Panc1 (cell line): ENCODE data around the gene EFCAB11. TPM values are rescaled to one million over a fixed set of nuclear protein-coding genes. Genes with fewer than 3 reads are reported as not detected.

Experiments used
- ATAC-seq: fragments of 200-7000 bp; cut with Tn5 transposase; 2 replicates; pipeline ENCODE4 v1.9.1; 2020; ENCODE audit warnings: mild to moderate bottlenecking, moderate library complexity
- BruUV-seq: library from RNA; stranded (reverse); fragments of 400-500 nt; replicated peaks from 2 replicates; lab custom pipeline; 2021; lab: Mats Ljungman, UMichigan
- CTCF ChIA-PET: fragments of 300-600 bp; sonication (Branson Sonifier 250); formaldehyde crosslinking; loops from one replicate; lab custom pipeline; 2022; ENCODE audit warnings: antibody characterized with exemption; lab: Charles Lee
- POLR2A ChIA-PET: fragments of 300-600 bp; sonication (Branson Sonifier 250); formaldehyde crosslinking; loops from one replicate; lab custom pipeline; 2022; ENCODE audit warnings: antibody characterized with exemption; lab: Charles Lee
- DNase-seq: peaks from one replicate; pipeline ENCODE4 v3.0.0-alpha.2; 2010; ENCODE audit warnings: low read depth, low spot score
- H3K27ac ChIP-seq: 2 replicates; pipeline ENCODE4 v1.5.1; 2011; ENCODE audit warnings: mild to moderate bottlenecking, low read length, inconsistent platforms
- H3K27me3 ChIP-seq: fragments of 200-500 bp; sonication (Bioruptor generic); 2 replicates; pipeline ENCODE4 v1.6.0; 2014; ENCODE audit warnings: low read length, inconsistent platforms; ENCODE audit not compliant: control insufficient read depth, insufficient read depth
- H3K36me3 ChIP-seq: fragments of 200-500 bp; sonication (Bioruptor generic); 2 replicates; pipeline ENCODE4 v1.5.1; 2014; ENCODE audit warnings: inconsistent platforms, mild to moderate bottlenecking, low read length, moderate library complexity; ENCODE audit not compliant: control insufficient read depth, insufficient read depth
- H3K4me1 ChIP-seq: 2 replicates; pipeline ENCODE4 v1.5.1; 2011; ENCODE audit warnings: inconsistent platforms, mild to moderate bottlenecking, low read length, moderate library complexity; ENCODE audit not compliant: control insufficient read depth, insufficient read depth
- H3K4me3 ChIP-seq, 2 experiments: 2 replicates each; pipeline ENCODE4 v1.5.1; 2011 to 2012; ENCODE audit warnings: low read depth in 2 of 2, low read length in 2 of 2, mild to moderate bottlenecking in 2 of 2, inconsistent platforms in 1 of 2, moderate library complexity in 1 of 2
- H3K9me3 ChIP-seq: fragments of 200-500 bp; sonication (Bioruptor generic); 2 replicates; pipeline ENCODE4 v1.5.1; 2014; ENCODE audit warnings: low read depth, mild to moderate bottlenecking, inconsistent platforms, low read length, moderate library complexity; ENCODE audit not compliant: control insufficient read depth, insufficient read depth
- CTCF ChIP-seq: fragments of 450-650 bp; IDR thresholded peaks from 2 replicates; pipeline ENCODE4 v1.5.1; 2017; ENCODE audit warnings: mild to moderate bottlenecking
- POLR2AphosphoS5 ChIP-seq: IDR thresholded peaks from 2 replicates; pipeline ENCODE4 v1.6.1; 2012; ENCODE audit warnings: mild to moderate bottlenecking, low read depth, low read length, moderate library complexity
- REST ChIP-seq, 2 experiments: IDR thresholded peaks; 2 replicates each; pipeline ENCODE4 v1.6.1; 2011 to 2012; ENCODE audit warnings: low read depth in 2 of 2, control low read depth in 1 of 2, low read length in 1 of 2, mild to moderate bottlenecking in 1 of 2, moderate library complexity in 1 of 2; ENCODE audit not compliant: insufficient read depth in 1 of 2
- SIN3A ChIP-seq: IDR thresholded peaks from 2 replicates; pipeline ENCODE4 v1.6.1; 2012; ENCODE audit warnings: low read depth, mild to moderate bottlenecking, low read length, moderate library complexity, borderline replicate concordance; ENCODE audit not compliant: insufficient read depth
- TCF7L2 ChIP-seq: IDR thresholded peaks from 2 replicates; pipeline ENCODE4 v1.6.1; 2011; ENCODE audit warnings: mild to moderate bottlenecking, low read depth, low read length, inconsistent platforms
- in situ Hi-C: cut with HindIII; loops from 2 replicates; pipeline ENCODE4 v1.10.0; 2016; ENCODE audit warnings: low sequenced_read_pairs, low pct_unique_long_range_greater_than_20kb
- intact Hi-C: fragments of 100-400 bp; cut with micrococcal nuclease; formaldehyde crosslinking; loops from one replicate; pipeline ENCODE4 v1.10.0; 2022; ENCODE audit not compliant: unreplicated experiment
- total RNA-seq: library from RNA; stranded (reverse); gene quantifications from one replicate; pipeline ENCODE4 v1.2.1, GENCODE V29; 2021; ENCODE audit not compliant: unreplicated experiment

The EFCAB11 gene
- total RNA-seq, 1 experiment from 2014 or later = 12.3 TPM

GRCh38 chr14:89811954-89812575 is 142.5 kb downstream of the EFCAB11 start:
- Histone ChIP-seq H3K36me3 (no peaks in the 10 kb centered on the region), H3K4me1 (no peaks in the 10 kb centered on the region), H3K27me3 (no peaks in the 10 kb centered on the region), H3K4me3 (no peak overlapping the region), H3K27ac (no peak overlapping the region), H3K9me3 (no peaks in the 10 kb centered on the region)
- in situ Hi-C loops (no loop called here), intact Hi-C loops (no loop called here)
- ChIA-PET CTCF (no interaction called here), POLR2A (no interaction called here)
- ATAC-seq (no peak), DNase-seq (no peak)
- TF ChIP-seq REST (IDR thresholded peaks at IDR 0.05; ENCODE audit: insufficient read depth in 1 of 2, low read depth in 2 of 2, low read length in 1 of 2) (no peak), CTCF (no peak), POLR2AphosphoS5 (no peak)
- BruUV-seq = no TSS peak

- in situ Hi-C loops = no loop called here
- H3K27me3 ChIP-seq = no peaks in the 10 kb centered on the region
- no peaks in the 10 kb centered on the region for H3K36me3 ChIP-seq
- TF ChIP-seq TCF7L2 (no peak), SIN3A (no peak), CTCF (no peak), POLR2AphosphoS5 (no peak), REST (IDR thresholded peaks at IDR 0.05; ENCODE audit: insufficient read depth in 1 of 2, low read depth in 2 of 2, low read length in 1 of 2) (no peak)
- H3K4me3 ChIP-seq = no peak overlapping the region
- intact Hi-C loops = no loop called here
- DNase-seq (no peak), ATAC-seq (no peak)
- H3K9me3 ChIP-seq = no peaks in the 10 kb centered on the region
- ChIA-PET CTCF (no interaction called here), POLR2A (no interaction called here)
- no TSS peak for BruUV-seq
- no peak overlapping the region for H3K27ac ChIP-seq
- no peaks in the 10 kb centered on the region for H3K4me1 ChIP-seq
Observed at GRCh38 chr14:89810101-89810500, 144.4 kb downstream of the EFCAB11 start.
